Endothelial cell of umbilical vein (primary cell): ENCODE data around the gene TPM1. TPM values are rescaled to one million over a fixed set of nuclear protein-coding genes. Genes with fewer than 3 reads are reported as not detected.

Experiments used
- BruUV-seq: library from RNA; stranded (reverse); fragments of 400-500 nt; replicated peaks from 2 replicates; lab custom pipeline; 2021; lab: Mats Ljungman, UMichigan
- CTCF ChIA-PET: fragments of 300-600, 350-600 bp; sonication (Branson Sonifier 250); formaldehyde crosslinking; loops from one replicate; lab custom pipeline; 2021; ENCODE audit warnings: antibody characterized with exemption, inconsistent platforms; lab: Charles Lee
- POLR2A ChIA-PET: fragments of 300-600, 350-600 bp; sonication (Branson Sonifier 250); formaldehyde crosslinking; loops from one replicate; lab custom pipeline; 2021; ENCODE audit warnings: antibody characterized with exemption, inconsistent platforms; lab: Charles Lee
- DNase-seq: peaks from one replicate; pipeline ENCODE4 v3.0.0-alpha.2; 2011; ENCODE audit warnings: low read depth, low spot score
- FAIRE-seq: peaks from 2 replicates; lab custom pipeline; 2011; peaks lifted over from hg19 to GRCh38; lab: Jason Lieb, UNC
- H2AFZ ChIP-seq: 2 replicates; pipeline ENCODE4 v1.6.0; 2012; ENCODE audit warnings: low read depth, low read length, control low read depth, inconsistent platforms
- H3K27ac ChIP-seq: 2 replicates; pipeline ENCODE4 v1.5.1; 2011; ENCODE audit warnings: low read depth, mild to moderate bottlenecking, control low read depth, low read length, moderate library complexity; ENCODE audit not compliant: insufficient read depth
- H3K27me3 ChIP-seq, 2 experiments: 2 replicates each; pipeline versions ENCODE4 v1.6.0 to v1.6.1; 2011; ENCODE audit warnings: low read length in 2 of 2, mixed read lengths in 1 of 2; ENCODE audit not compliant: control insufficient read depth in 2 of 2, insufficient read depth in 2 of 2
- H3K36me3 ChIP-seq, 2 experiments: 2 replicates in 1 of 2; 3 replicates in 1 of 2; pipeline ENCODE4 v1.5.1; 2011; ENCODE audit warnings: low read length in 2 of 2, mild to moderate bottlenecking in 1 of 2, moderate library complexity in 1 of 2; ENCODE audit not compliant: control insufficient read depth in 2 of 2, insufficient read depth in 2 of 2; ENCODE audit errors: extremely low read depth in 1 of 2
- H3K4me1 ChIP-seq: 3 replicates; pipeline ENCODE4 v1.5.1; 2011; ENCODE audit warnings: mild to moderate bottlenecking, low read length; ENCODE audit not compliant: control insufficient read depth, insufficient read depth; ENCODE audit errors: extremely low read depth
- H3K4me2 ChIP-seq: 2 replicates; pipeline ENCODE4 v1.6.1; 2011; ENCODE audit warnings: low read length, control low read depth, mixed read lengths; ENCODE audit not compliant: insufficient read depth
- H3K4me3 ChIP-seq, 3 experiments: fragments of 200-600 bp in 1 of 3; sonication (generic), shearing (Covaris generic) in 1 of 3; replicated peaks in 1 of 3; 2 replicates each; pipeline ENCODE4 v1.5.1; 2011 to 2016; ENCODE audit warnings: control low read depth in 3 of 3, low read length in 3 of 3, mild to moderate bottlenecking in 2 of 3, inconsistent platforms in 1 of 3, low read depth in 1 of 3, moderate library complexity in 1 of 3; ENCODE audit not compliant: insufficient read depth in 1 of 3
- H3K79me2 ChIP-seq: 2 replicates; pipeline ENCODE4 v1.6.0; 2012; ENCODE audit warnings: low read length, inconsistent platforms; ENCODE audit not compliant: control insufficient read depth, insufficient read depth
- H3K9ac ChIP-seq: replicated peaks from 2 replicates; pipeline ENCODE3; 2011; ENCODE audit warnings: low read length, control low read depth; ENCODE audit not compliant: insufficient read depth; ENCODE audit errors: extremely low read depth
- H3K9me1 ChIP-seq: replicated peaks from 3 replicates; pipeline ENCODE4 v1.6.0; 2011; ENCODE audit warnings: mild to moderate bottlenecking, low read length; ENCODE audit not compliant: control insufficient read depth, insufficient read depth; ENCODE audit errors: extremely low read depth
- H3K9me3 ChIP-seq: replicated peaks from 2 replicates; pipeline ENCODE4 v1.5.1; 2012; ENCODE audit warnings: low read length, inconsistent platforms; ENCODE audit not compliant: control insufficient read depth, insufficient read depth
- H4K20me1 ChIP-seq: replicated peaks from 2 replicates; pipeline ENCODE3; 2011; ENCODE audit warnings: mild to moderate bottlenecking, low read length; ENCODE audit not compliant: control insufficient read depth, insufficient read depth; ENCODE audit errors: extremely low read depth
- EZH2 ChIP-seq: IDR thresholded peaks from 2 replicates; pipeline ENCODE4 v1.6.1; 2012; ENCODE audit warnings: borderline replicate concordance, low read depth, mild to moderate bottlenecking, moderate library complexity, low read length, inconsistent platforms; ENCODE audit not compliant: severe bottlenecking
- FOS ChIP-seq: IDR thresholded peaks from 2 replicates; pipeline ENCODE4 v1.6.1; 2011; ENCODE audit warnings: mild to moderate bottlenecking, low read length, moderate library complexity, borderline replicate concordance; ENCODE audit not compliant: insufficient read depth
- GATA2 ChIP-seq: IDR thresholded peaks from 2 replicates; pipeline ENCODE4 v1.7.0; 2011; ENCODE audit warnings: low read depth, mild to moderate bottlenecking, moderate library complexity, mixed read lengths, low read length; ENCODE audit not compliant: insufficient read length, insufficient read depth
- JUN ChIP-seq: IDR thresholded peaks from 2 replicates; pipeline ENCODE4 v1.6.1; 2011; ENCODE audit warnings: borderline replicate concordance, low read depth; ENCODE audit not compliant: insufficient read length, insufficient read depth
- MYC ChIP-seq: IDR thresholded peaks from one replicate; pipeline ENCODE4 v1.6.1; 2011; ENCODE audit warnings: mild to moderate bottlenecking, low read depth, low read length
- POLR2A ChIP-seq: IDR thresholded peaks from 2 replicates; pipeline ENCODE4 v1.6.1; 2012; ENCODE audit warnings: low read depth, mild to moderate bottlenecking, control low read depth, low read length
- POLR2AphosphoS5 ChIP-seq: IDR thresholded peaks from 2 replicates; pipeline ENCODE4 v1.6.1; 2012; ENCODE audit warnings: low read depth, mild to moderate bottlenecking, control low read depth, low read length, moderate library complexity; ENCODE audit not compliant: insufficient read depth
- dilution Hi-C: fragments of 300-500 bp; cut with MboI; formaldehyde crosslinking; loops from one replicate; pipeline ENCODE4 v1.15.0; 2019; ENCODE audit warnings: low sequenced_read_pairs; ENCODE audit not compliant: extremely low pct_ligation_motif_present
- intact Hi-C: fragments of 100-400 bp; cut with micrococcal nuclease; formaldehyde crosslinking; loops from one replicate; pipeline ENCODE4 v1.10.0; 2022
- polyA plus RNA-seq, 4 experiments: library from polyadenylated mRNA; depleted of rRNA in 3 of 4; stranded (reverse) in 3 of 4; unstranded in 1 of 4; fragments of >200 nt; gene quantifications; 2 replicates each; pipeline versions ENCODE4 v1.2.1 to v1.2.3, GENCODE V29; 2011 to 2012; ENCODE audit warnings: missing spikeins in 1 of 4
- total RNA-seq: library from RNA; stranded (reverse); gene quantifications from 2 replicates; pipeline ENCODE4 v1.2.3, GENCODE V29; 2021
- TF ChIP-seq, protein P1 (sequence below), 2 donors: IDR thresholded peaks; 1 replicate in 1 of 2; 2 replicates in 1 of 2; pipeline ENCODE4 v1.5.1; 2011; ENCODE audit warnings: low read length in 2 of 2, mild to moderate bottlenecking in 2 of 2, moderate library complexity in 2 of 2, control low read depth in 1 of 2, inconsistent platforms in 1 of 2, low read depth in 1 of 2; ENCODE audit not compliant: insufficient read depth in 1 of 2; ENCODE audit errors: extremely low read depth in 1 of 2
- TF ChIP-seq, protein P2 (sequence below): IDR thresholded peaks from 2 replicates; pipeline ENCODE4 v1.6.1; 2011; ENCODE audit not compliant: insufficient read depth, insufficient read length

The TPM1 gene
- total and polyA plus RNA-seq, 2 donors (not counting 3 experiments of a cell fraction or from before 2014, with no cell fraction given) = 518 to 558 TPM

DNA sequence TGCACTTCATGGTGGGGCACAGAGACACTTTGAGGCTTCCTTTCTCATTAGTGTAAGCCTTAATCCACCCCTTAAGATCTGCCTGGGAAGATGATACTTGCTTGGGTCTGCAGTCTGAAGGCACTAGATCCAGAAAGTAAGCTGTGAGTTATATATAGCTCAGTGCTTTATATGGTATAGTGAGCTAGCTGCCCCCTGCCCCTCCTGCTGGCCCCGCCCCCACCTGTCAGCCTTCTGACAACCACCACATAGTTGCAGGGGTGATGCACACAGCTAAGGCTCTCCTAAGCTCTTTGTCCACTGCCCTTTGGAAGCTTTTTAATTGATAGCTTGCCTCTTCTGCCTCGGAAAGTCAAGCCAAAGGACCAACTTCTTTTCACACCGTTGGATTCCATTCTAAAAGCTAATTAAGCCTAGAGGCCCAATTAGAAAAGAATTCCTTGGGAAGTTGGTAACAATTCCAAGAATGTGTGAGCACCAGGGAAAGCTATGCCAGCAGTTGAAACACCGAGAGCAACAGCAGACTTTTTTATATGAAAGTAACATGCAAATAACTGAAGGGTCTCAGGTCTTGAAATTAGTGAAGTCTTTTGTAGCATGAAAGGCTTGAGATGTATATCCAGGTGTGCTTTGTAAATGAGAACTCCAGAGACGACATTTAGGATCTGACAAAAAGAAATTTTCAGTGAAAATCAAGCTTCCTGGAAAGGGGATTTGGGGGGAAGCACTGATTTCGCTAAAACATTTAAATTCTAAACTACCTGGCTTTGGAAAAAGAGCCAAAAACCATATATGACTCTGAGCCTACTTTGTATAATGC, 2.3 kb downstream of the TPM1 start:
- Histone ChIP-seq H3K4me3 (peak overlapping the region; percentile 77 to 95 (median 83)), H3K79me2 (peaks cover 64% of the 10 kb centered on the region), H3K27me3 (no peaks in the 10 kb centered on the region), H3K9me3 (no peaks in the 10 kb centered on the region), H3K4me1 (peaks cover 49% of the 10 kb centered on the region), H2AFZ (no peak overlapping the region), H3K9ac (peak overlapping the region; percentile 97), H3K9me1 (no peaks in the 10 kb centered on the region), H4K20me1 (no peaks in the 10 kb centered on the region), H3K27ac (peak overlapping the region; percentile 87), H3K4me2 (peak overlapping the region; percentile 96), H3K36me3 (peaks cover 2 to 8% of the 10 kb centered on the region in 2 experiments)
- FAIRE-seq (no peak), DNase-seq (peak; percentile 43)
- dilution Hi-C loops = no loop called here
- BruUV-seq = no TSS peak
- TF ChIP-seq JUN (no peak), POLR2A (no peak), EZH2 (no peak), GATA2 (no peak), POLR2AphosphoS5 (no peak), MYC (no peak), FOS (no peak)
- TF ChIP-seq, protein P1, sequence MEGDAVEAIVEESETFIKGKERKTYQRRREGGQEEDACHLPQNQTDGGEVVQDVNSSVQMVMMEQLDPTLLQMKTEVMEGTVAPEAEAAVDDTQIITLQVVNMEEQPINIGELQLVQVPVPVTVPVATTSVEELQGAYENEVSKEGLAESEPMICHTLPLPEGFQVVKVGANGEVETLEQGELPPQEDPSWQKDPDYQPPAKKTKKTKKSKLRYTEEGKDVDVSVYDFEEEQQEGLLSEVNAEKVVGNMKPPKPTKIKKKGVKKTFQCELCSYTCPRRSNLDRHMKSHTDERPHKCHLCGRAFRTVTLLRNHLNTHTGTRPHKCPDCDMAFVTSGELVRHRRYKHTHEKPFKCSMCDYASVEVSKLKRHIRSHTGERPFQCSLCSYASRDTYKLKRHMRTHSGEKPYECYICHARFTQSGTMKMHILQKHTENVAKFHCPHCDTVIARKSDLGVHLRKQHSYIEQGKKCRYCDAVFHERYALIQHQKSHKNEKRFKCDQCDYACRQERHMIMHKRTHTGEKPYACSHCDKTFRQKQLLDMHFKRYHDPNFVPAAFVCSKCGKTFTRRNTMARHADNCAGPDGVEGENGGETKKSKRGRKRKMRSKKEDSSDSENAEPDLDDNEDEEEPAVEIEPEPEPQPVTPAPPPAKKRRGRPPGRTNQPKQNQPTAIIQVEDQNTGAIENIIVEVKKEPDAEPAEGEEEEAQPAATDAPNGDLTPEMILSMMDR (IDR thresholded peaks at IDR 0.05; ENCODE audit: extremely low read depth in 1 of 2, insufficient read depth in 1 of 2, low read depth in 1 of 2, low read length in 2 of 2) = no peak
- TF ChIP-seq, protein P2, sequence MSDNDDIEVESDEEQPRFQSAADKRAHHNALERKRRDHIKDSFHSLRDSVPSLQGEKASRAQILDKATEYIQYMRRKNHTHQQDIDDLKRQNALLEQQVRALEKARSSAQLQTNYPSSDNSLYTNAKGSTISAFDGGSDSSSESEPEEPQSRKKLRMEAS = no peak
- CTCF ChIA-PET = interaction anchor here (0.8 to 5.5 kb wide), 7 partner anchors 88 to 262 kb away, joined by 3 to 48 read pairs (median 5); no protein-coding TSS in a partner anchor
- POLR2A ChIA-PET = interaction anchor here (0.6 to 6.6 kb wide), 8 partner anchors 9 to 263 kb away, joined by 3 to 70 read pairs (median 4); no protein-coding TSS in a partner anchor
- intact Hi-C loops = no loop called here
